HL-60/S4 treated with retinoic acid at 250 ng/mL for 4 days and 3 days (cell line): ENCODE data around the gene KMO.

Experiments
- in situ Hi-C: fragments of 300-500 bp; cut with MboI; formaldehyde crosslinking; loops from 2 replicates; pipeline ENCODE4 v1.7.0; 2022; ENCODE audit warnings: low sequenced_read_pairs

The KMO gene

DNA sequence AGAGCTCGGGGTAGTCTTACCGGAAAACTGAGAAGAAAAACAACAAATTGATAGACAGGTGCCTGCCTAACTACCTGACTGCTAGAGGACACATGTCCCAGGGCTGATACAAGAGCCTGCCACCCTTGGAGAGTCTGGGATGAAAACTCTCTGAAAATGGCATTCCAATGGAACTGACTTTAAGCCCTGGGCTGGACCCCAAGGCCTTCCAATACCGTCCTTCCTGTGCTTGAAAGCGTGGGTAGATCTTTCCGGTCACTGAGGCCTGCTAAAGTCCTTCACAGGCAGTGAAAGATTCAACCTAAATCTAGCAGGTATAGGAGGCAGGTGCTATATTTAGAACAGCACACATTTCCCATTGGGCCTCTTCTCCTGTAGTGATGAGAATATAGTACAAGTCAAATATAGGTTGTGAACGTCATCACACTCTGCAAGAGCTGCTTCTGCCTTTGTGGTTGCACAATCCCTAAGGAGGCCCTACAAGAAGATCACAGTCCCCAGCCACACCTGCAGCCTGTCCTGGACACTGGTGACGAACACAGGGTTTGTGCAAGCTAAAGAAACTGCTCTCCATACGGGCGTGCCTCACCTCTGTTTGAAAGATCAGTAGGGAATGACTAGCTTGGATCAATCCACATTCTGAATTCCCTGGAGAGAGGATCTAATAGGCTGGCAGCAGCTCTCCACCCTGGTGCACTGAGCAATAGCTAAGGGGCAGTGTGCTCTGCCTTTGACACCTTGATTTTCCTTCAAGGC is 108.9 kb downstream of the KMO start:
- in situ Hi-C loops, result no loop called here

DNA sequence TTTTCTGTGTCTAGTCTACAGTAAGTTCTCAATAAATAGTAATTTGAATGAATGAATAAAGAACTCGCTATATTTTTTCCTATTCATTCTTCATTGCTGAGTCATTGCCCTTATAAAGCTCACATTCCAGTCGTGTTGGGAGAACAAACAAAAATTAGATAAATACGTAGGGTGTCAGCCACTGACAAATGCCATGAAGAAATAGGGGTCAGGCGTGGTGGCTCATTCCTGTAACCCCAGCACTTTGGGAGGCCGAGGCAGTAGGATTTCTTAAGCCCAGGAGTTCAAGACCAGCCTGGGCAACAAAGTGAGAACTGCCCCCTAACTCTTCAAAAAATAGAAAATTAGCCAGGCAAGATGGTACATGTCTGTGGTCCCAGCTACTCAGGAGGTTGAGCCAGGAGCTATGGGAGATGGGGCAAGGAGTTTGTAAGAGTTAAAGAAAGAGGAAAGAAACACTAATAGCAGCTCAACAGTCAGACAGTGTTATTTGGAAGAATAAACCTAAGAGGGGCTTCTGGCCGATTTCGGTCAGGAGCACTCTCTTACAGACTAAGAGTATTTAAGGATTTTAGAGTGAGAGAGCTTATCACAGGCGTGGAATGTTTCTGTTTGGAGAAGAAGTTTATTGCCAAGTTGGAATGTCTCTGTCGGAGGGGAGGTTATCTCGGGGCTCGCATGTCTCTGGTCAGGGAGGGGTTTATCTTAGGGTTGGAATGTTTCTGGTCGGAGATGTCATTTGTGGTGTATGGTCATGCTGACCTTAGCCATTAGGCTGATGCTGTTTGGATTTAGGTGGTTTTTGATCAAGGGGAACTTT is 109.8 kb downstream of the KMO start:
- in situ Hi-C loops, result no loop called here

DNA sequence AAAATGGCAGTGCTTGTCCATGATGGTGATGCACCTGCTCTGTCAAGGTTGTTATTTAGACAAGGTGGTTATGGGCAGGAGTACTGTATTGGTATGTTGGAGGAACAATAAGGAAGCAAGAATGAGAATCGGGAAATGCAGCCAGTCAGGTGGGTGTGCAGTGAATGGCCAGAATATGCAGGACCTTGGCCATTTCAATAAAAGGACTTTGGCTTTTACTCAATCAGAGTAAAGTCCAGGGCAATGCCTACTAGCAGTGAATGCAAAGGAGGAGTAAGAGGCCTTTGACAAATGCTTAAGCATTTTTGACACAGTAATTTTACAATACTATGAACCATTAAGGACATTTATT is 110.4 kb downstream of the KMO start:
- in situ Hi-C loops, result no loop called here

DNA sequence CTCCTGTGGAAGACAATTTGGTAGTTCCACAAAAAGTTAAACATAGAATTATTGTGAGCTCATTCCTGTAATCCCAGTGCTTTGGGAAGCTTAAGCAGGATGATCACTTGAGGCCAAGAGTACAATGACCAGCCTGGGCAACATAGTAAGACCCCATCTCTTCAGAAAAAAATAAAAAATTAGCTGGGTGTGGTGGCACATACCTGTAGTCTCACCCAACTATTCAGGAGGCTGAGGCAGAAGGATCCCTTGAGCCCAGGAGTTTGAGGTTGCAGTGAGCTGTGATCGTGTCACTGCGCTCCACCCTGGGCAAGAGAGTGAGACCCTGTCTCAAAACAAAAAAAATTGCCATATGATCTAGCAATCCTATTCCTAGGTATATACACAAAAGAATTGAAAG is 112.1 kb downstream of the KMO start:
- in situ Hi-C loops, result no loop called here

DNA sequence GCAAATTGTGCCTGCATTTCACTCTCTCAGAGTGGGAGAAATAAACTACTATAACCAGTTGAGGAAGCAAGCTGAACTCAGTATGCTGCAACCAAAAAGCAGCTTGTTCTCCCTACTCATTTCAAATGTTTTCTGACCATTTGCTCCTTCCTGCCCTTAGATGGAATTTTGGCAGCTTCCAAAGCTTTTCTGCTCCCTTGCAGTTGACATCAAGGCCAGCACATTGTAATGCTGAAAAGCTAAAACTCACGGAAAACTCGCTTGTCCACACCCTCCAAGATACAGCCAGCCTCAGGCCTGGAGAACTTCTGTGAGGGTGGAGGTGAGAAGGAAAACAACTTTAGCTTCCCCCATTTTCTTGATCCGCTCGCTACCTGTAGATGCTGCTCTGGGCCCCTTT is 113.0 kb downstream of the KMO start:
- in situ Hi-C loops, result no loop called here
